ENCODE results near the gene SMARCA4.
A peak's percentile ranks its signal among the peaks of the same experiment; 100 is the strongest.

DNA sequence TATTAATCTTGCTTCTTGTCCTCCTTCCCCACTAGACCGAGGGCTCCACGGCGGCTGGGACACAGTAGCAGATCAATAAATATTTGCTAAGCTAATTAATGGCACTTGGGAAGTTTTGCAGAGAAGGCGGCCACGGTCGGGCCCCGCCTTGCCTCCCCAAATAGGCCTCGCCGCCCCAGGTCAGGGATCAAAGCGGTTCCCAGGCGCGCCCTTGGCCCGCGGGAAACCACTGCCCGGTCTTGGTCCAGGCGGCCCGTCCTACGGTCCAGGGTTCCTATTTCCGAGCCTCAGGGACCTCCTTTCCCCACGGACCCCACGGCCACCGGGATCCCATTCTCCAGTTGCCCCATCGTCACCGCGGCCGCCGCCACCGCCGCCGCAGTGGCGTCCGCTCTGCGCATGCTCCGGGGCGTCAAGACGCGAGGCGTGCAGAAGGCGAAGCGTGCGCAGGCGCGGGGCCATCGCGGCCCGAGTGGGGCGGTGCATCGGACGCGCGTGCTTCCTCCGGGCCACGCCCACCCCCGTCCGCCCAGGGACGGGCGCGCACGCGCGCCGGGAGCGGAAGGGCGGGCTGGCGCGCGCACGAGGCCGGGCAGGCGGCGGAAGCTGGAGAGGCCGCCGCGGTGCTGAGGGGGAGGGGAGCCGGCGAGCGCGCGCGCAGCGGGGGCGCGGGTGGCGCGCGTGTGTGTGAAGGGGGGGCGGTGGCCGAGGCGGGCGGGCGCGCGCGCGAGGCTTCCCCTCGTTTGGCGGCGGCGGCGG, at the start of gene SMARCA4:
- TF ChIP-seq, protein P1, sequence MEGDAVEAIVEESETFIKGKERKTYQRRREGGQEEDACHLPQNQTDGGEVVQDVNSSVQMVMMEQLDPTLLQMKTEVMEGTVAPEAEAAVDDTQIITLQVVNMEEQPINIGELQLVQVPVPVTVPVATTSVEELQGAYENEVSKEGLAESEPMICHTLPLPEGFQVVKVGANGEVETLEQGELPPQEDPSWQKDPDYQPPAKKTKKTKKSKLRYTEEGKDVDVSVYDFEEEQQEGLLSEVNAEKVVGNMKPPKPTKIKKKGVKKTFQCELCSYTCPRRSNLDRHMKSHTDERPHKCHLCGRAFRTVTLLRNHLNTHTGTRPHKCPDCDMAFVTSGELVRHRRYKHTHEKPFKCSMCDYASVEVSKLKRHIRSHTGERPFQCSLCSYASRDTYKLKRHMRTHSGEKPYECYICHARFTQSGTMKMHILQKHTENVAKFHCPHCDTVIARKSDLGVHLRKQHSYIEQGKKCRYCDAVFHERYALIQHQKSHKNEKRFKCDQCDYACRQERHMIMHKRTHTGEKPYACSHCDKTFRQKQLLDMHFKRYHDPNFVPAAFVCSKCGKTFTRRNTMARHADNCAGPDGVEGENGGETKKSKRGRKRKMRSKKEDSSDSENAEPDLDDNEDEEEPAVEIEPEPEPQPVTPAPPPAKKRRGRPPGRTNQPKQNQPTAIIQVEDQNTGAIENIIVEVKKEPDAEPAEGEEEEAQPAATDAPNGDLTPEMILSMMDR (IDR thresholded peaks at IDR 0.05) = no peak
- peak; percentile 34 to 93 for TF ChIP-seq POLR2A (IDR thresholded peaks at IDR 0.05)
